Fibroblast of lung (primary cell): ENCODE measurements around the gene VEPH1. TPM values are rescaled to one million over a fixed set of nuclear protein-coding genes. Genes with fewer than 3 reads are reported as not detected.

Experiments
- DNase-seq, 2 donors: peaks; one replicate each; pipeline versions ENCODE4 v3.0.0 to v3.0.0-alpha.2; 2010; ENCODE audit warnings: low read depth in 2 of 2
- H2AFZ ChIP-seq: 2 replicates; pipeline ENCODE4 v1.5.1; 2012; ENCODE audit warnings: low read length, control low read depth, inconsistent platforms
- H3K27ac ChIP-seq: 2 replicates; pipeline ENCODE4 v1.5.1; 2011; ENCODE audit warnings: low read length, control low read depth; ENCODE audit not compliant: insufficient read depth
- H3K27me3 ChIP-seq: 2 replicates; pipeline ENCODE4 v1.5.1; 2011; ENCODE audit warnings: mild to moderate bottlenecking, low read length; ENCODE audit not compliant: control insufficient read depth, insufficient read depth
- H3K36me3 ChIP-seq: 2 replicates; pipeline ENCODE4 v1.5.1; 2011; ENCODE audit warnings: low read length; ENCODE audit not compliant: control insufficient read depth, insufficient read depth
- H3K4me1 ChIP-seq: 2 replicates; pipeline ENCODE4 v1.5.1; 2011; ENCODE audit warnings: low read length; ENCODE audit not compliant: control insufficient read depth, insufficient read depth; ENCODE audit errors: extremely low read depth
- H3K4me2 ChIP-seq: 2 replicates; pipeline ENCODE4 v1.5.1; 2011; ENCODE audit warnings: low read length, control low read depth; ENCODE audit not compliant: insufficient read depth; ENCODE audit errors: extremely low read depth
- H3K4me3 ChIP-seq, 4 experiments: fragments of 200-600 bp in 1 of 4; sonication (generic) in 1 of 4; replicated peaks in 1 of 4; 2 replicates each; pipeline ENCODE4 v1.5.1; 2011 to 2016; ENCODE audit warnings: low read length in 4 of 4, low read depth in 3 of 4, mild to moderate bottlenecking in 3 of 4, control low read depth in 2 of 4, inconsistent platforms in 1 of 4, mixed read lengths in 1 of 4; ENCODE audit not compliant: insufficient read depth in 1 of 4; ENCODE audit errors: control extremely low read depth in 1 of 4
- H3K79me2 ChIP-seq: 2 replicates; pipeline ENCODE4 v1.5.1; 2012; ENCODE audit warnings: mild to moderate bottlenecking, low read length, inconsistent platforms; ENCODE audit not compliant: control insufficient read depth, insufficient read depth
- H3K9ac ChIP-seq: 2 replicates; pipeline ENCODE4 v1.5.1; 2011; ENCODE audit warnings: mild to moderate bottlenecking, low read length, control low read depth; ENCODE audit not compliant: insufficient read depth
- H3K9me3 ChIP-seq: 2 replicates; pipeline ENCODE4 v1.5.1; 2012; ENCODE audit warnings: low read depth, low read length; ENCODE audit not compliant: control insufficient read depth, insufficient read depth
- H4K20me1 ChIP-seq: 2 replicates; pipeline ENCODE4 v1.5.1; 2011; ENCODE audit warnings: low read length; ENCODE audit not compliant: control insufficient read depth, insufficient read depth; ENCODE audit errors: extremely low read depth
- EZH2 ChIP-seq: IDR thresholded peaks from 2 replicates; pipeline ENCODE4 v1.5.1; 2012; ENCODE audit warnings: low read length, control low read depth, mild to moderate bottlenecking; ENCODE audit errors: missing control alignments
- polyA plus RNA-seq, 2 donors: library from polyadenylated mRNA; depleted of rRNA in 1 of 2; stranded (reverse) in 1 of 2; unstranded in 1 of 2; fragments of >200 nt; gene quantifications; 2 replicates each; pipeline ENCODE4 v1.2.1, GENCODE V29; 2011 to 2012; ENCODE audit warnings: missing spikeins in 1 of 2
- total RNA-seq: library from RNA; depleted of rRNA; stranded (reverse); fragments of >200 nt; gene quantifications from 2 replicates; pipeline ENCODE4 v1.2.1, GENCODE V29; 2014
- TF ChIP-seq, protein P1 (sequence below), 2 donors: IDR thresholded peaks in 1 of 2; conservative IDR thresholded peaks in 1 of 2; 1 replicate in 1 of 2; 2 replicates in 1 of 2; pipeline ENCODE4 v1.5.1; 2011 to 2012; ENCODE audit warnings: low read length in 2 of 2, control low read depth in 1 of 2, inconsistent platforms in 1 of 2, low read depth in 1 of 2, mild to moderate bottlenecking in 1 of 2

The VEPH1 gene
- total and polyA plus RNA-seq, 2 donors (not counting 1 experiment from before 2014, with no cell fraction given), result 13.1 to 34.7 TPM

DNA sequence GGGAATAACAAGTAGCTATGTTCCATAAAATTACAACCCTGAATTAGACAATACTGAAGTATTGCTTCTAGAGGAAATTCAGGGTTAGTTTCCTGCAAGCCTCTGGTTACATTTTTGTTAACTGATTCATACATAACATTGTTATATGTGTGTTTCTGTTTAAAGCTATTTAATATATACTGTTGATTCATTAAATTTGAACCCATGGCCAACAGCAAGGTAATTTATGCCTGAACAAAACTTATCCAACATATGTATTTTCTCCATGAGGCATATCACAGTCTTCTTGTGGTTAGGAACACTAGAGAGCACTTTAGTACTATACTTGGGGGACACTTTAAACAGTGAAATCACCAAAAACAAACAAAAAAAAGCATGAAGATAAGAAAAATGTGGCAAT is 114.2 kb downstream of the VEPH1 start:
- Histone ChIP-seq H3K4me2 (no peak overlapping the region), H2AFZ (no peak overlapping the region), H3K79me2 (no peaks in the 10 kb centered on the region), H3K4me3 (no peak overlapping the region), H3K27ac (no peak overlapping the region), H3K36me3 (no peaks in the 10 kb centered on the region), H3K9ac (no peak overlapping the region), H3K9me3 (no peaks in the 10 kb centered on the region), H3K4me1 (peaks cover 5% of the 10 kb centered on the region), H3K27me3 (no peaks in the 10 kb centered on the region), H4K20me1 (no peaks in the 10 kb centered on the region)
- no peak for TF ChIP-seq EZH2
- TF ChIP-seq, protein P1, sequence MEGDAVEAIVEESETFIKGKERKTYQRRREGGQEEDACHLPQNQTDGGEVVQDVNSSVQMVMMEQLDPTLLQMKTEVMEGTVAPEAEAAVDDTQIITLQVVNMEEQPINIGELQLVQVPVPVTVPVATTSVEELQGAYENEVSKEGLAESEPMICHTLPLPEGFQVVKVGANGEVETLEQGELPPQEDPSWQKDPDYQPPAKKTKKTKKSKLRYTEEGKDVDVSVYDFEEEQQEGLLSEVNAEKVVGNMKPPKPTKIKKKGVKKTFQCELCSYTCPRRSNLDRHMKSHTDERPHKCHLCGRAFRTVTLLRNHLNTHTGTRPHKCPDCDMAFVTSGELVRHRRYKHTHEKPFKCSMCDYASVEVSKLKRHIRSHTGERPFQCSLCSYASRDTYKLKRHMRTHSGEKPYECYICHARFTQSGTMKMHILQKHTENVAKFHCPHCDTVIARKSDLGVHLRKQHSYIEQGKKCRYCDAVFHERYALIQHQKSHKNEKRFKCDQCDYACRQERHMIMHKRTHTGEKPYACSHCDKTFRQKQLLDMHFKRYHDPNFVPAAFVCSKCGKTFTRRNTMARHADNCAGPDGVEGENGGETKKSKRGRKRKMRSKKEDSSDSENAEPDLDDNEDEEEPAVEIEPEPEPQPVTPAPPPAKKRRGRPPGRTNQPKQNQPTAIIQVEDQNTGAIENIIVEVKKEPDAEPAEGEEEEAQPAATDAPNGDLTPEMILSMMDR (conservative IDR thresholded peaks at IDR 0.05 in 1 of 2, IDR thresholded peaks at IDR 0.05 in 1 of 2; ENCODE audit: low read depth in 1 of 2, low read length in 2 of 2), result no peak
- peak; percentile 28 to 67 for DNase-seq

DNA sequence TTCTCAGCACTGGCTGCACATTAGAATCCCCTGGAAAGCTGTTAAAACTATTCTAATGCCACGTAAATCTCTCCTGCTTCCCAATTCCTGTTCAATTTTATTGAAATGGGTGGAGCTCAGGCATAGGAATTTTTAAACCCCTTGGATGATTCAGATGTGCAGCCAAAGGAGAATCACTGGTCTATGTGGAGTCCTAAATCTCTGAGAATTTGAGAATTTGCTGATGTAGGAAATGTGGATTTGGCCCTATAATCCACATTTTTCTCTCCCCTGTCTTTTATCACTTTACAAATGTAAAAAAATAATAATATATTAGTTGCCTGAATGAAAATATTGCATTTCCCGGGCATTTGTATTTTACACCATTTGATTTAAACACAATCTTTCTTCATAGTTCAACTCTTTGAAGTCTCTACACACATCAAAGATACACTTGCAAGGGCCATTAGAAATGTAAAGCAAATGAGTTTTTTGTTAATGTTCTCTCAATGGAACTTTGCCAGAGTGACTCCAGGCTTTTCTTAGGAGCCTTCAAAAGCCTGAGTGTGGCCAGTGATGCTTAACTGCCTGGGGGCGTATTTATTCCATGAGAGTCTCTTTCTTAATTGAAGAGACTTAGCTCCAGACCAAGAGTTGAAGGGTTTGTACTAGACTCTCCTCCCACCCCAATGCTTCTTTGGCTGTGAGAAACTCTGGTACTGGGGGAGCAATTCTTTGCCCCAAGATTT is 115.3 kb downstream of the VEPH1 start:
- no peak overlapping the region for H3K9ac ChIP-seq
- no peak for DNase-seq
- TF ChIP-seq, protein P1 (conservative IDR thresholded peaks at IDR 0.05 in 1 of 2, IDR thresholded peaks at IDR 0.05 in 1 of 2; ENCODE audit: low read depth in 1 of 2, low read length in 2 of 2), result no peak
- no peak for TF ChIP-seq EZH2

DNA sequence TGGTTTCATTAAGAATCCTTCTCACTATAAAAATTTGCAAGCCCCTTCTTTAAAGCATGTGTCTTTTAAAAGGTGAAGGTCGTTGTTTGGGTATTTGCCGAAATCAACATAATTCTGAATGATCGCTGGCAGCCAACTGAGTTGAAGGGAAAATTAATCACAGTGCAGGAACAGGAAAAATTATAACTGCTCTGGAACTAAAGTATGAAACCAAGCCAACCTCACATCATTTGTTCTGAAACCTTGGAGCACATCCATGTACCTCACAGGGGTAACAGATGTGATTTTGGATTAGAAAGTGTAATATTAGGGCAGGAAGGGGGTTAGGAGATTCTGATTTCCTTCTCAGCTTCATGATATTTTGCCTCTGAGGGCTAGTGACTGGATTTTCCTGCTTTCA is 118.7 kb downstream of the VEPH1 start:
- Histone ChIP-seq H3K9me3 (no peaks in the 10 kb centered on the region), H2AFZ (no peak overlapping the region), H3K4me2 (no peak overlapping the region), H3K27ac (no peak overlapping the region), H3K4me3 (no peak overlapping the region), H3K36me3 (no peaks in the 10 kb centered on the region), H4K20me1 (no peaks in the 10 kb centered on the region), H3K27me3 (no peaks in the 10 kb centered on the region), H3K4me1 (peaks cover 2% of the 10 kb centered on the region), H3K79me2 (no peaks in the 10 kb centered on the region), H3K9ac (no peak overlapping the region)
- TF ChIP-seq, protein P1 (conservative IDR thresholded peaks at IDR 0.05 in 1 of 2, IDR thresholded peaks at IDR 0.05 in 1 of 2; ENCODE audit: low read depth in 1 of 2, low read length in 2 of 2), result no peak
- TF ChIP-seq EZH2, result no peak
- no peak for DNase-seq

More for the DNA sequence above, 115.3 kb downstream of the VEPH1 start:
- no peaks in the 10 kb centered on the region for H4K20me1 ChIP-seq
- no peak overlapping the region for H3K27ac ChIP-seq
- no peaks in the 10 kb centered on the region for H3K9me3 ChIP-seq
- no peaks in the 10 kb centered on the region for H3K36me3 ChIP-seq
- H3K27me3 ChIP-seq, result no peaks in the 10 kb centered on the region
- no peak overlapping the region for H2AFZ ChIP-seq
- no peak overlapping the region for H3K4me2 ChIP-seq
- no peaks in the 10 kb centered on the region for H3K79me2 ChIP-seq
- H3K4me3 ChIP-seq, result no peak overlapping the region
- peaks cover 5% of the 10 kb centered on the region for H3K4me1 ChIP-seq
